ENCODE data around the gene SLC15A1.
"Not testable (repeated sequence)": the region's sequence is repeated elsewhere in the genome, so short reads cannot be mapped to it uniquely, and the experiment has no call there.

The SLC15A1 gene

GRCh38 chr13:98664924-98665637, 87.4 kb downstream of the SLC15A1 start:
- in situ Hi-C loops (cut with MboI; ENCODE audit: low sequenced_read_pairs): no loop called here

GRCh38 chr13:98664510-98664909, 88.0 kb downstream of the SLC15A1 start:
- in situ Hi-C loops (cut with MboI; ENCODE audit: low sequenced_read_pairs): no loop called here

DNA sequence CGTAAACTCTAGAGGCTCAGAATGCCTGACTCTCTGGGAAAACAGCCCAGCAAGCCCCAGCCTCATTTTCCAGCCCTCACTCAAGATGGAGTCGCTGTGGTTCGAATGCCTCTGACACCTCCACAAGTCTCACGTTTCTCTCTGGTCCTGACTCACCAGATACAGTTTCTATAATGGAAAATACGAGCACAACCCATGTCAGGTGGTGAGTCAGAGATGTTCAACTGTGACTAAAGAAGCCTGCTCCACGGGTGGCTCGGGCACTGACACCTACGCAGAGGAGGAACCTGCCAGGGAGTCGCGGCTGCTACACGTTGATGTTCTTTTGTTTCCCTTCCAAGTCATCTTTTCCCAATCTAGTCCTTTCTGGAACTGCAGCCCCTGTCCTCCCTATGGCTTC, 88.4 kb downstream of the SLC15A1 start:
- in situ Hi-C loops (cut with MboI; ENCODE audit: low sequenced_read_pairs): no loop called here

DNA sequence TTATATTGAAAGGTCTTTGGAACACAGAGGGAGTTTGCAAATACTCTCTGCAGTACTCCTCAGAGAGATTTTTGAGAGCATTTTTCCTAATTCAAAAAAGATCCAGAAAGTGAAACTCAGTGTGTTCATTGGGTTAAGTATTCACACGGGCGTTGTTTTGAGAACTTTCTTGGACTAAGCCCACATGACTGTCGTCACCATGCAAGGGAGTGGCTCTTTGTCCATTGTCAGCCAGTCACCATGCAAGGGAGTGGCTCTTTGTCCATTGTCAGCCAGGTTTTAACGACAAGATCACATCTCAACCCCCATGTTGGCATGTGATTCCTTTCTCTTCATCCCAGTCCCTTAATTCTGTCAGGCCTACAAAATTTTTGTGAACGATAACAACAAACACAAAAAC, 94.3 kb downstream of the SLC15A1 start:
- in situ Hi-C loops (cut with MboI; ENCODE audit: low sequenced_read_pairs): no loop called here

DNA sequence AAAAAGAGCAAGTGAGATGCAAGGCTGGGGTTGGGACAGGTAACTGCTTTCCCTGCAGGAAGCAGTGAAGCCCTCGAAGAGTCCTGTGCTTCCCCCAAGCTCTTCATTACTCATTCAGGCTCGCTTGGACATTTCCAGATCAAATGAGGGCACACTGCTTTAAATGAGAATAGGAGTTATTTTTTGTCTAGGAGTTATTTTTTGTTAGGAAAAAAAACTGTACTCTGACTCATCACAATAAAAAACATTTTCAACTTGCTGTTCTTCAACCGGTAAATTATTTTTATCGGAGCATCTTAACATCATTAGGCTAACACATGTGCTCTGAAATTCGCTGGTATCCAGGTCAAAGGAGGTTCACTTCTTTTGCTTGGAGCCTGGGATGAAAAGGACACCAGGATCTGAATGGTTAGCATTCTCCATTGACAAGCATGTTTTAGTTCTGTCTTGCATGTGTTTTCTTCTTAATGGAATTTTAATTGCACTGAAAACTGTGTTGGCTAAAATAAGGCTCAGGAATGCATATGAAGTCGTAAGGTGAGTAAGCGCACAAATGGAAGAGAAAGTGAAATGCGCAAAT, 94.9 kb downstream of the SLC15A1 start:
- in situ Hi-C loops (cut with MboI; ENCODE audit: low sequenced_read_pairs): no loop called here

- in situ Hi-C loops (cut with MboI; ENCODE audit: low sequenced_read_pairs): no loop called here
These were observed 96.2 kb downstream of the SLC15A1 start for GRCh38 chr13:98656223-98656622.

DNA sequence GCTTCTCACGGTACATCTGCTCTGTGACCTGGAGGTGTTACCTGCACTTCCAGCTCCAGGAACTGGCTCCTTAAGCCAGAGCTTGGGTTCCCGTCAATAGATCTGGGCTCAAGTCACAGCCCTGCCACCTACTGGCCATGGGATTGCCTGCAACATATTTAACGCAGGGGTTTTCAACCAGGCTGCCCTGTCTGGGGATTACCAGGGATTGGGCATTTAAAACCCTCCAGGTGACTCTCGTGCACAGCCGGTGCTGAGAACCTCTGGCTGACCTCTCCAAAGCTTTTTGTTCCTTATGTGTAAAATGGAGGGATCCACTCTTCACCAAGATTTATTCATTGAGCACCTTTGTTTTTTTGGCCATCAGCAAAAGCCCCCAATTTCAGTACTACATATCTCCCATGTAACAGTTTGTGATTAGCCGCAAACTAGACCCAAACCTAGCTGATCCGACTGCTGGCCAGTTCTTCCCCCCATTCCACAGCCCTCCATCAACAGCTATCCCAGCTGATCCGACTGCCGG, 98.9 kb downstream of the SLC15A1 start:
- in situ Hi-C loops (cut with MboI; ENCODE audit: low sequenced_read_pairs): no loop called here

GRCh38 chr13:98652721-98653462, 99.6 kb downstream of the SLC15A1 start:
- in situ Hi-C loops (cut with MboI; ENCODE audit: low sequenced_read_pairs): no loop called here

DNA sequence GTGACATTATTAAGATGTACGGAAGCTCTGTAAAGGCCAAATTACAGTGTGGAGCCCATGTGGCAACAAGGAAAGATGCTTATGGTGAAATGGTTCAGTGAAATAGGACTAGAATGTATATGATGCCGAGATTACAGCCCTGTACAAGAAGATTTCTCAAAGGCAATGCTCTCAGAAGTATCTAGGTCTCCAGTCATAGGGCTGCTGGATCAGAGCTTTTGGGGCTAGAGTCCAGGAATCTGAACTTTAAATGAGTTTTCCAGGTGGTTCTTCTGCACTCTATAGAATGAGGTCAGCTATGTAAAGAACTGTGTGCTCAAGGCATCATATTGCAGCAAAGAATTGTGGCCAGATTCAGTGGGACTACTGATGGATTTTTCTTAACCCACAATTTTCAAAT, 100.2 kb downstream of the SLC15A1 start:
- in situ Hi-C loops (cut with MboI; ENCODE audit: low sequenced_read_pairs): no loop called here

GRCh38 chr13:98651744-98652143, 100.7 kb downstream of the SLC15A1 start:
- in situ Hi-C loops (cut with MboI; ENCODE audit: low sequenced_read_pairs): no loop called here

DNA sequence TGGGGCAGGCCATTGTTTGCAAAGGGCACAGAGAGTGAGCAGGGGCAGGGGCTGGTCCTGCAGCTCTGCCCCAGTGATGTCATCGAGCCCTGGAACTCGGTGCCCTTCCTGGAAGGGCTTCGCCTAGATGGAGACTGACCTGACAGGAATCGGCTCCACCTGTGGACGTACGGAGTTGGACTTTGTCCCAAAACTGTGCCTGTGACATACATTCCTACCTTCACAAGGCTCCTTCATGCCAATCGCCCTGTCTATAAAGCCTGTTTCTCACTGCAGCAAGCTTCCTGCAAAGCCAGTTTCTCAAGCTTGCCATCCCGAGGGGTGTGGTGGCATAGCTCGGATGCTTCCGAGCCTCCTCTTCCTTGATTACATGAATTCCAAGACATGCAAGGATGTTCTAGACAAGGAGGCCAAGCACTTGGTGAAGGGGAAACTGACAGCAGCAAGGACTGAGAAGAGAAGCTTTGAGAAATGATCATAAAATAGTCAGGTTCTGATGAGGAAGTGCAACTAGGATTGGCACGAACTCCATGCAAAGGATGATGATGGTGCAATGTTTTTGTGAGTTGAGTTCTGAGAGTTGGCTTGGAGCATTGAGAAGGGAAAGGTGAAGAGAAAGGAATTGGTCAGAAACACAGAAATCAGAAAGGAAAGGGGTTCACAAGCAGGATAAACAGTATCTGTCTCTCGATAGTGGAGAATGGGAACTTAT, 101.9 kb downstream of the SLC15A1 start:
- in situ Hi-C loops (cut with MboI; ENCODE audit: low sequenced_read_pairs): no loop called here

DNA sequence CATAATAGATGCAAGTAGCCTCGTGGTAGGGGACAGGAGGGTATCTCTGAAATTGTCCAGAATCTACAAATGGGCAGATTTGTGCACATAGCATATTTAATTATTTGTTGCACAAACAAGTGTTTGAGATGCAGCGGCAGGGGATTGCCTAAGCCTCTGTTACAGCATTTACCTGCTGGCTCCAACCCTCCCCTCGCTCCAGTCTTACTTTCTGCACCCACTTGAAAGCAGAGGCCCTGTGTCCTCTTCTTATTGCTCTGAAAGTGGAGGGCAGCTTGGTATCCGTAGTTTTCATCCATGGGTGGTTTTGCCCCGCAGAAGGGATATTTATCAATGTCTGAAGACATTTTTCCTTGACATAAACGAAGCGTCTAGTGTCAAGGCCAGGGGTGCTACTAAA, 102.6 kb downstream of the SLC15A1 start:
- in situ Hi-C loops (cut with MboI; ENCODE audit: low sequenced_read_pairs): no loop called here

DNA sequence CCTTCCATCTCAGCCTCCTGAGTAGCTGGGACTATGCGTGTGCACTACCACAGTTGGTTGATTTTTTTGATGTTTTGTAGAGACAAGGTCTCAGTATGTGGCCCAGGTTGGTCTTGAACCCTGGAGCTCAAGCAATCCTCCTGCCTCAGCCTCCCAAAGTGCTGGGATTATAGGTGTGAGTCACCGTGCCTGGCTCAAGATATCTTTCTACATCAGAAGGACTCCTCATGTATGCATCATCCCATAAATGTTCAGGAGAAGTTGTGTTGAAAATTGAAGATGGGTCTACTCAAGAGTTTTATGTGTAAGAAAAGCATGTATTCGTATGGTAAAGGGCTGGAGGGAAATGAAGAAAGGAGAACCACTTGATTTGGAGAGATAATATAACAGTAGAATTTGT, 103.8 kb downstream of the SLC15A1 start:
- in situ Hi-C loops (cut with MboI; ENCODE audit: low sequenced_read_pairs): no loop called here

GRCh38 chr13:98648141-98648540, 104.3 kb downstream of the SLC15A1 start:
- in situ Hi-C loops (cut with MboI; ENCODE audit: low sequenced_read_pairs): no loop called here

GRCh38 chr13:98647121-98647520, 105.4 kb downstream of the SLC15A1 start:
- in situ Hi-C loops (cut with MboI; ENCODE audit: low sequenced_read_pairs): no loop called here

DNA sequence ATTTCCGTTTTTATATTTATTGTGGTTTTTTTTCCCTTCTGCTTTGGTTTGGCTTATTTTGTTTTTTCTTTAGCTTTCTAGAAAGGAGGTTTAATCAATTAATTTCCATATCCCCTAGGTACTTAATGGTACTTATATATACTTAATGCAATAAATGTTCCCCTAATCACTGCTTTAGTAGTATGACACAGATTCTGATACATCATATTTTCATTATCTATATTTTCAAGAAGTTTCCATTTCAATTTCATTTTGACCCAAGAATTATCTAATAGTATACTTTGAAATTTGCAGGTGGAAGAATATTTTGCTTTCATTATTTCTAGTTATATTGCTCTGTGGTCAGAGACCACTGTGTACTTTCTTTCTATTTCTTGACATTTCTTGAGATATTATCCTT, 109.0 kb downstream of the SLC15A1 start:
- in situ Hi-C loops (cut with MboI; ENCODE audit: low sequenced_read_pairs): no loop called here

GRCh38 chr13:98641075-98641474, 111.4 kb downstream of the SLC15A1 start:
- in situ Hi-C loops (cut with MboI; ENCODE audit: low sequenced_read_pairs): no loop called here

DNA sequence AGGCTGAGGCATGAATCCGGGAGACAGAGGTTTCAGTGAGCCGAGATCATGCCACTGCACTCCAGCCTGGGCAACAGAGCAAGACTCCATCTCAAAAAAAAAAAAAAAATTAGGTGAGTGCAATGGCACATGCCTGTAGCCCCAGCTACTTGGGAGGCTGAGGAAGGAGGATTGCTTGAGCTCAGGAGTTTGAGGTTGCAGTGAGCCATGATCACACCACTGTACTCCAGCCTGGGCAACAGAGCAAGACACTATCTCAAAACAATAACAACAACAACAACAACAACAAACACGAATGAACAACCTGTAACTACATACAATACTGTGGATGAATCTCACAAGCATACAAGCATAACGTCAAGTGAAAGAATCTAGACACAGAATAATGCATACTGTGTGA, 112.7 kb downstream of the SLC15A1 start:
- in situ Hi-C loops (cut with MboI; ENCODE audit: low sequenced_read_pairs): not testable (repeated sequence)

- in situ Hi-C loops (cut with MboI; ENCODE audit: low sequenced_read_pairs): not testable (repeated sequence)
These were observed 114.1 kb downstream of the SLC15A1 start for GRCh38 chr13:98638352-98638751.

Data from hTERT RPE-1 (cell line).